Measurements from ENCODE around the gene FLRT2.

Gene FLRT2

GRCh38 chr14:85539510-85539909 lies 9.6 kb downstream of the FLRT2 start:
- Histone ChIP-seq H3K9me3 (ENCODE audit: control insufficient read depth, insufficient read depth, low read length) (no peaks in the 10 kb centered on the region), H3K4me1 (ENCODE audit: control insufficient read depth, insufficient read depth, low read length) (peaks cover 8% of the 10 kb centered on the region), H3K27me3 (ENCODE audit: control insufficient read depth, insufficient read depth, low read length) (peaks cover 11% of the 10 kb centered on the region), H3K4me3 (ENCODE audit: low read depth, low read length) (no peak overlapping the region), H3K9ac (ENCODE audit: low read depth, low read length) (no peak overlapping the region), H3K36me3 (ENCODE audit: control insufficient read depth, insufficient read depth, low read length) (no peaks in the 10 kb centered on the region)

- no peak overlapping the region for H3K4me3 ChIP-seq (ENCODE audit: low read depth, low read length)
- H3K9me3 ChIP-seq (ENCODE audit: control insufficient read depth, insufficient read depth, low read length) = no peaks in the 10 kb centered on the region
- H3K36me3 ChIP-seq (ENCODE audit: control insufficient read depth, insufficient read depth, low read length) = no peaks in the 10 kb centered on the region
- no peaks in the 10 kb centered on the region for H3K27me3 ChIP-seq (ENCODE audit: control insufficient read depth, insufficient read depth, low read length)
- H3K4me1 ChIP-seq (ENCODE audit: control insufficient read depth, insufficient read depth, low read length) = peaks cover 18% of the 10 kb centered on the region
- H3K9ac ChIP-seq (ENCODE audit: low read depth, low read length) = no peak overlapping the region
These were observed 12.7 kb downstream of the FLRT2 start for GRCh38 chr14:85542623-85543022.

GRCh38 chr14:85545738-85546137 lies 15.8 kb downstream of the FLRT2 start:
- Histone ChIP-seq H3K4me3 (ENCODE audit: low read depth, low read length) (no peak overlapping the region), H3K9ac (ENCODE audit: low read depth, low read length) (no peak overlapping the region), H3K27me3 (ENCODE audit: control insufficient read depth, insufficient read depth, low read length) (no peaks in the 10 kb centered on the region), H3K4me1 (ENCODE audit: control insufficient read depth, insufficient read depth, low read length) (peaks cover 28% of the 10 kb centered on the region), H3K9me3 (ENCODE audit: control insufficient read depth, insufficient read depth, low read length) (no peaks in the 10 kb centered on the region), H3K36me3 (ENCODE audit: control insufficient read depth, insufficient read depth, low read length) (no peaks in the 10 kb centered on the region)

- no peak overlapping the region for H3K9ac ChIP-seq (ENCODE audit: low read depth, low read length)
- H3K27me3 ChIP-seq (ENCODE audit: control insufficient read depth, insufficient read depth, low read length) = no peaks in the 10 kb centered on the region
- peaks cover 28% of the 10 kb centered on the region for H3K4me1 ChIP-seq (ENCODE audit: control insufficient read depth, insufficient read depth, low read length)
- no peaks in the 10 kb centered on the region for H3K36me3 ChIP-seq (ENCODE audit: control insufficient read depth, insufficient read depth, low read length)
- no peaks in the 10 kb centered on the region for H3K9me3 ChIP-seq (ENCODE audit: control insufficient read depth, insufficient read depth, low read length)
- no peak overlapping the region for H3K4me3 ChIP-seq (ENCODE audit: low read depth, low read length)
These were observed 16.4 kb downstream of the FLRT2 start for GRCh38 chr14:85546390-85546789.

DNA sequence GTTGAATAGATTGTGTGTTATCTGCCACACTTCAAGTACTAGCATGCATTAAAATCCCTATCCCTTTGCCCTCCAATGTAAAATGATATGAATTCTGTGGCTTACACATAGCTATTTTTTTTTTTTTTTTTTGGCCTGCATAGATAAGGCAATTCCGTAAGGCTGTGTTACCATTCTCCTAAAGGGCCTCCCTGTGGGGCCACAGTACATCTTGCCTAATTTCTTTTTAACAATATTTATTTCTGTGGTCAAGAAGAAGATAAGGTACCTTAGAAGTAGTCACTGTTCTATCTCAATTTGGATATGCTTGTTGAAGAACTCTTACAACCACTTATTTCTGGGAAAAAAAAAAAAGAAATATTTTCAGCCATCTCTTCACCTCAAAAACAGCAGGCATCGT lies 19.8 kb downstream of the FLRT2 start:
- Histone ChIP-seq H3K4me1 (ENCODE audit: control insufficient read depth, insufficient read depth, low read length) (peaks cover 28% of the 10 kb centered on the region), H3K36me3 (ENCODE audit: control insufficient read depth, insufficient read depth, low read length) (no peaks in the 10 kb centered on the region), H3K4me3 (ENCODE audit: low read depth, low read length) (no peak overlapping the region), H3K27me3 (ENCODE audit: control insufficient read depth, insufficient read depth, low read length) (no peaks in the 10 kb centered on the region), H3K9me3 (ENCODE audit: control insufficient read depth, insufficient read depth, low read length) (no peaks in the 10 kb centered on the region), H3K9ac (ENCODE audit: low read depth, low read length) (no peak overlapping the region)

DNA sequence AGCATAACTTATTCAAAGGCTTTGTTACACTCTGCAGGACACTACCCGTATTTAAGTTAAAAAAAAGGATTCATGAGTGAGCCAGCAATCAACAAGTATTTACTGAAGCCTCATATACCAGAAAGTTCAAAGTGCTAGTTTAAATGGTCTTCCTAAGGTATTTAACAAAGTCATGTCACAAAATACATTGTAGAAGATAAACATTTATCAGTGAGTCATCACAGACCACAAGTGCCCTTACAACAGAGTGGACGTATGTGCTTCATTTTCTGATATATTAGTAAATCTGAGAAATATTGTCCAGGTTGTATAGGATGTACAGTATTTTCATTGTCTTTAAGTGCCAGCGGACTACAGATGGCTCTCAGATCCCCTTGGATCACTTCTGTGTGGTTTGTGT lies 24.2 kb downstream of the FLRT2 start:
- H3K9me3 ChIP-seq (ENCODE audit: control insufficient read depth, insufficient read depth, low read length) = no peaks in the 10 kb centered on the region
- no peak overlapping the region for H3K9ac ChIP-seq (ENCODE audit: low read depth, low read length)
- H3K4me1 ChIP-seq (ENCODE audit: control insufficient read depth, insufficient read depth, low read length) = peaks cover 9% of the 10 kb centered on the region
- no peaks in the 10 kb centered on the region for H3K36me3 ChIP-seq (ENCODE audit: control insufficient read depth, insufficient read depth, low read length)
- H3K27me3 ChIP-seq (ENCODE audit: control insufficient read depth, insufficient read depth, low read length) = no peaks in the 10 kb centered on the region
- no peak overlapping the region for H3K4me3 ChIP-seq (ENCODE audit: low read depth, low read length)

DNA sequence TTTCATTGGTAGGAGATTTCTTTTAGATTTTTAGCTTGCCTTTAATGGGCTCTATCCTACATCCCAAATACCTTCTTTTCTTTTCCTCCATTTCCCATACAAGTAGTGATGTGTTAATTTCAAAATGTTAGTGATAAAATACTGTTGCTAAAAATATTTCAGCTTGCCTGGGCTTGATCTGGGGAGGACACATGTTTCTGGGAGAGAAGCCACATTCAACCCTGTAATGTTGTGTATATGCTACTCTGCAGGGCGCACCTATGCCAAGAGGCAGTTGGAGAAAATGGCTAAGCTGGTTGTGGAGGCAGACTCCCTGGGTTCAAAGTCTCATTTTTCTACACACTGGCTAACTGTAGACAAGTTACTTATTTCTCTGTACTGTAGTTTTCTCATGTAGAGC lies 26.3 kb downstream of the FLRT2 start:
- Histone ChIP-seq H3K4me1 (ENCODE audit: control insufficient read depth, insufficient read depth, low read length) (no peaks in the 10 kb centered on the region), H3K9me3 (ENCODE audit: control insufficient read depth, insufficient read depth, low read length) (no peaks in the 10 kb centered on the region), H3K27me3 (ENCODE audit: control insufficient read depth, insufficient read depth, low read length) (no peaks in the 10 kb centered on the region), H3K9ac (ENCODE audit: low read depth, low read length) (no peak overlapping the region), H3K36me3 (ENCODE audit: control insufficient read depth, insufficient read depth, low read length) (no peaks in the 10 kb centered on the region), H3K4me3 (ENCODE audit: low read depth, low read length) (no peak overlapping the region)

GRCh38 chr14:85558505-85558904 lies 28.6 kb downstream of the FLRT2 start:
- H3K4me3 ChIP-seq (ENCODE audit: low read depth, low read length) = no peak overlapping the region
- H3K9ac ChIP-seq (ENCODE audit: low read depth, low read length) = no peak overlapping the region
- no peaks in the 10 kb centered on the region for H3K36me3 ChIP-seq (ENCODE audit: control insufficient read depth, insufficient read depth, low read length)
- H3K27me3 ChIP-seq (ENCODE audit: control insufficient read depth, insufficient read depth, low read length) = no peaks in the 10 kb centered on the region
- H3K9me3 ChIP-seq (ENCODE audit: control insufficient read depth, insufficient read depth, low read length) = no peaks in the 10 kb centered on the region
- H3K4me1 ChIP-seq (ENCODE audit: control insufficient read depth, insufficient read depth, low read length) = no peaks in the 10 kb centered on the region

- no peaks in the 10 kb centered on the region for H3K36me3 ChIP-seq (ENCODE audit: control insufficient read depth, insufficient read depth, low read length)
- no peaks in the 10 kb centered on the region for H3K4me1 ChIP-seq (ENCODE audit: control insufficient read depth, insufficient read depth, low read length)
- no peaks in the 10 kb centered on the region for H3K9me3 ChIP-seq (ENCODE audit: control insufficient read depth, insufficient read depth, low read length)
- H3K4me3 ChIP-seq (ENCODE audit: low read depth, low read length) = no peak overlapping the region
- H3K9ac ChIP-seq (ENCODE audit: low read depth, low read length) = no peak overlapping the region
- no peaks in the 10 kb centered on the region for H3K27me3 ChIP-seq (ENCODE audit: control insufficient read depth, insufficient read depth, low read length)
These were observed 32.7 kb downstream of the FLRT2 start for GRCh38 chr14:85562630-85563029.

GRCh38 chr14:85564841-85565527 lies 35.0 kb downstream of the FLRT2 start:
- no peak overlapping the region for H3K4me3 ChIP-seq (ENCODE audit: low read depth, low read length)
- peaks cover 3% of the 10 kb centered on the region for H3K4me1 ChIP-seq (ENCODE audit: control insufficient read depth, insufficient read depth, low read length)
- H3K27me3 ChIP-seq (ENCODE audit: control insufficient read depth, insufficient read depth, low read length) = no peaks in the 10 kb centered on the region
- H3K36me3 ChIP-seq (ENCODE audit: control insufficient read depth, insufficient read depth, low read length) = no peaks in the 10 kb centered on the region
- H3K9ac ChIP-seq (ENCODE audit: low read depth, low read length) = no peak overlapping the region
- no peaks in the 10 kb centered on the region for H3K9me3 ChIP-seq (ENCODE audit: control insufficient read depth, insufficient read depth, low read length)

DNA sequence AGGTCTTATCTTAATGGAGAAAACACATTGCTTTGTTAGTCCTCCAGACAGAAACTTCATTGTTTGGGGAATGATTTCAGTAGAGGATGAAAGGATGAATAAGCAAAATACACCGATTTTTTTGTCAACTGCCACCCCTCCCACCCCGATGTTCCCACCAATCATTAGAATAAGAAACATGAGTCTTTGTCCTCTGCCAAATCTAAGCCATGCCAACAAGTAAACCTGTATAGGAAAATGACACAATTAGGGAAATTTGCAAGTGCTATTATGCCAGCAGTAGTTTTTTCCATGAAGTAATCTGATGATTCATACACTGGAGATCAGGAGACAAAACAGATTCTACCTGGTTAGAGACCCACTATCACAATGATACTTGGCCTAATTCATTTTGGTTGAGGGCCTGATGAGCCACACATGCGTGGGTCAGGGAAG lies 35.9 kb downstream of the FLRT2 start:
- Histone ChIP-seq H3K4me1 (ENCODE audit: control insufficient read depth, insufficient read depth, low read length) (peaks cover 3% of the 10 kb centered on the region), H3K27me3 (ENCODE audit: control insufficient read depth, insufficient read depth, low read length) (no peaks in the 10 kb centered on the region), H3K9me3 (ENCODE audit: control insufficient read depth, insufficient read depth, low read length) (no peaks in the 10 kb centered on the region), H3K9ac (ENCODE audit: low read depth, low read length) (no peak overlapping the region), H3K36me3 (ENCODE audit: control insufficient read depth, insufficient read depth, low read length) (no peaks in the 10 kb centered on the region), H3K4me3 (ENCODE audit: low read depth, low read length) (no peak overlapping the region)

- H3K9ac ChIP-seq (ENCODE audit: low read depth, low read length) = no peak overlapping the region
- peaks cover 3% of the 10 kb centered on the region for H3K4me1 ChIP-seq (ENCODE audit: control insufficient read depth, insufficient read depth, low read length)
- no peaks in the 10 kb centered on the region for H3K36me3 ChIP-seq (ENCODE audit: control insufficient read depth, insufficient read depth, low read length)
- no peaks in the 10 kb centered on the region for H3K27me3 ChIP-seq (ENCODE audit: control insufficient read depth, insufficient read depth, low read length)
- H3K4me3 ChIP-seq (ENCODE audit: low read depth, low read length) = no peak overlapping the region
- H3K9me3 ChIP-seq (ENCODE audit: control insufficient read depth, insufficient read depth, low read length) = no peaks in the 10 kb centered on the region
These were observed 36.7 kb downstream of the FLRT2 start for GRCh38 chr14:85566603-85567002.

Data from iPS-15b (cell line).